Loucy (cell line): Measurements from ENCODE around the gene HMG20B.
"Not testable (repeated sequence)": the region's sequence is repeated elsewhere in the genome, so short reads cannot be mapped to it uniquely, and the experiment has no call there.

ENCODE experiments used
- H2AFZ ChIP-seq: fragments of 200-600 bp; sonication (generic); 2 replicates; pipeline ENCODE4 v1.6.0; 2016; ENCODE audit warnings: antibody characterized with exemption, mild to moderate bottlenecking, low read length, moderate library complexity
- H3F3A ChIP-seq: fragments of 200-600 bp; 2 replicates; pipeline ENCODE4 v1.6.0; 2016; ENCODE audit warnings: antibody characterized with exemption, low read depth, mild to moderate bottlenecking
- H3K27me3 ChIP-seq: fragments of 200-600 bp; sonication (generic); 2 replicates; pipeline ENCODE4 v1.6.1; 2014; ENCODE audit warnings: low read length, mild to moderate bottlenecking; ENCODE audit not compliant: insufficient read depth, poor library complexity, severe bottlenecking
- H3K36me3 ChIP-seq: fragments of 200-600 bp; sonication (generic); 2 replicates; pipeline ENCODE4 v1.6.1; 2016; ENCODE audit warnings: low read length; ENCODE audit not compliant: insufficient read depth
- H3K4me1 ChIP-seq: fragments of 200-600 bp; sonication (generic); 2 replicates; pipeline ENCODE4 v1.5.1; 2014; ENCODE audit warnings: low read length, mild to moderate bottlenecking; ENCODE audit not compliant: insufficient read depth, poor library complexity, severe bottlenecking
- H3K4me2 ChIP-seq: fragments of 200-600 bp; sonication (generic); 2 replicates; pipeline ENCODE4 v1.6.0; 2014; ENCODE audit warnings: antibody characterized with exemption, low read length, low read depth, mild to moderate bottlenecking; ENCODE audit not compliant: poor library complexity, severe bottlenecking
- H3K4me3 ChIP-seq: fragments of 200-600 bp; sonication (generic); 2 replicates; pipeline ENCODE4 v1.5.1; 2014; ENCODE audit warnings: low read length, mild to moderate bottlenecking, mixed read lengths; ENCODE audit not compliant: poor library complexity, severe bottlenecking
- H3K79me2 ChIP-seq: fragments of 200-600 bp; sonication (generic); 2 replicates; pipeline ENCODE4 v1.6.1; 2014; ENCODE audit warnings: low read length; ENCODE audit not compliant: insufficient read depth
- H3K9ac ChIP-seq: fragments of 200-600 bp; sonication (generic); 2 replicates; pipeline ENCODE4 v1.6.0; 2014; ENCODE audit warnings: mild to moderate bottlenecking, low read depth, low read length, moderate library complexity; ENCODE audit not compliant: poor library complexity, severe bottlenecking
- H3K9me2 ChIP-seq: fragments of 200-600 bp; sonication (generic); replicated peaks from 2 replicates; pipeline ENCODE4 v1.6.1; 2016; ENCODE audit warnings: low read depth, low read length, mixed read lengths
- H3K9me3 ChIP-seq: fragments of 200-600 bp; sonication (generic); 2 replicates; pipeline ENCODE4 v1.6.1; 2014; ENCODE audit warnings: mild to moderate bottlenecking, antibody characterized with exemption, low read length, low read depth; ENCODE audit not compliant: insufficient read depth
- H4K20me1 ChIP-seq: fragments of 200-600 bp; sonication (generic); 2 replicates; pipeline ENCODE4 v1.6.0; 2014; ENCODE audit warnings: antibody characterized with exemption, low read length, mild to moderate bottlenecking; ENCODE audit not compliant: insufficient read depth, poor library complexity, severe bottlenecking
- EZH2phosphoT487 ChIP-seq: fragments of 200-600 bp; IDR thresholded peaks from 2 replicates; pipeline ENCODE4 v1.6.1; 2018; ENCODE audit warnings: antibody characterized with exemption, mild to moderate bottlenecking, moderate library complexity, borderline replicate concordance
- TF ChIP-seq, protein P1 (sequence below): fragments of 200-600 bp; sonication (generic); conservative IDR thresholded peaks from 2 replicates; pipeline ENCODE4 v1.5.1; 2014; ENCODE audit warnings: mild to moderate bottlenecking, antibody characterized with exemption, low read length

Gene HMG20B

DNA sequence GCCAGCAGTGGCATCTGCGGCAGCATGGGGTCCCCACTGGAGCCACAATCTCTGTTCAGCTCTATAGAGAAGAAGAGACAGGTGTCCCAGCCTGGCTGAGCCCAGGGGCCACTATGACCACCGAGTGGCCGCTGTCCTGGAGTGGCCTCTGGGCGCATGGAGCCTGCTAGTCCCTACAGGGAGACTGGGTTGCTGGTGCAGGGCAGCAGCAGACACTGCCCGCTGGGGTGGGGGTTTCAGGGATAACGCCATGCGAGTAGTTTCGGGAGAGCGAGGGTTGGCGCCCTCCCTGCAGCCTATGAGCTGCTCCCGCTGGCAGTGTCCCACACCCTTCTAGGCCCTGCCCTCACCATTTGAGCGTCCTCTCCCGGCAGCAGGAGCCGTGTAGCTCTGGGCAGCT lies 44.7 kb upstream of the HMG20B start:
- Histone ChIP-seq H3K4me1 (no peaks in the 10 kb centered on the region), H3K4me3 (no peak overlapping the region), H3F3A (no peaks in the 10 kb centered on the region), H3K4me2 (no peak overlapping the region), H3K27me3 (no peaks in the 10 kb centered on the region), H3K9me2 (no peaks in the 10 kb centered on the region), H3K79me2 (no peaks in the 10 kb centered on the region; the same call in 1 of the 2 replicates), H3K36me3 (peaks cover 70% of the 10 kb centered on the region; the same call in 1 of the 2 replicates), H2AFZ (no peak overlapping the region), H4K20me1 (no peaks in the 10 kb centered on the region), H3K9me3 (no peaks in the 10 kb centered on the region), H3K9ac (no peak overlapping the region)
- TF ChIP-seq EZH2phosphoT487: no peak
- TF ChIP-seq, protein P1, sequence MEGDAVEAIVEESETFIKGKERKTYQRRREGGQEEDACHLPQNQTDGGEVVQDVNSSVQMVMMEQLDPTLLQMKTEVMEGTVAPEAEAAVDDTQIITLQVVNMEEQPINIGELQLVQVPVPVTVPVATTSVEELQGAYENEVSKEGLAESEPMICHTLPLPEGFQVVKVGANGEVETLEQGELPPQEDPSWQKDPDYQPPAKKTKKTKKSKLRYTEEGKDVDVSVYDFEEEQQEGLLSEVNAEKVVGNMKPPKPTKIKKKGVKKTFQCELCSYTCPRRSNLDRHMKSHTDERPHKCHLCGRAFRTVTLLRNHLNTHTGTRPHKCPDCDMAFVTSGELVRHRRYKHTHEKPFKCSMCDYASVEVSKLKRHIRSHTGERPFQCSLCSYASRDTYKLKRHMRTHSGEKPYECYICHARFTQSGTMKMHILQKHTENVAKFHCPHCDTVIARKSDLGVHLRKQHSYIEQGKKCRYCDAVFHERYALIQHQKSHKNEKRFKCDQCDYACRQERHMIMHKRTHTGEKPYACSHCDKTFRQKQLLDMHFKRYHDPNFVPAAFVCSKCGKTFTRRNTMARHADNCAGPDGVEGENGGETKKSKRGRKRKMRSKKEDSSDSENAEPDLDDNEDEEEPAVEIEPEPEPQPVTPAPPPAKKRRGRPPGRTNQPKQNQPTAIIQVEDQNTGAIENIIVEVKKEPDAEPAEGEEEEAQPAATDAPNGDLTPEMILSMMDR: no peak

DNA sequence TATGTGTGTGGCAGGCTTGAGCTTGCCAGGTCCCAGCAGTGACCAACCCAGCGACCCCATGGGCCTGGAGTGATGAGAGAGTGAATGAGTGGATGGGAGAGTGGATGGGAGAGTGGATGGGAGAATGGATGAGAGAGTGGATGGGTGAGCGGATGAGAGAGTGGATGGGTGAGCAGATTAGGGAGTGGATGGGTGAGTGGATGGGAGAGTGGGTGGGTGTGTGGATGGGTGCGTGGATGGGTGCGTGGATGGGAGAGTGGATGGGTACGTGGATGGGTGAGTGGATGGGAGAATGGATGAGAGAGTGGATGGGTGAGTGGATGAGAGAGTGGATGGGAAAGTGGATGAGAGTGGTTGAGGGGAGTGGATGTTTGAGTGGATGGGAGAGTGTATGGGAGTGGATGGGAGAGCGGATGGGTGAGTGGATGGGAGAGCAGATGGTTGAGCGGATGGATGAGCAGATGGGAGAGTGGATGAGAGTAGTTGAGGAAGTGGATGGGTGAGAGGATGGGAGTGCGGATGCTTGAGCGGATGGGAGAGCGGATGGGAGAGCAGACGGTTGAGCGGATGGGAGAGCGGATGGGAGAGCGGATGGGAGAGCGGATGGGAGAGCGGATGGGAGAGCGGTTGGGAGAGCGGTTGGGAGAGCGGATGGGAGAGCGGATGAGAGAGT lies 44.1 kb upstream of the HMG20B start:
- Histone ChIP-seq H3K79me2 (no peaks in the 10 kb centered on the region; the same call in 1 of the 2 replicates), H3K9me2 (no peaks in the 10 kb centered on the region), H3F3A (no peaks in the 10 kb centered on the region), H3K9ac (no peak overlapping the region), H3K27me3 (no peaks in the 10 kb centered on the region), H4K20me1 (no peaks in the 10 kb centered on the region), H3K4me2 (no peak overlapping the region), H3K36me3 (peaks cover 70% of the 10 kb centered on the region; the same call in 1 of the 2 replicates), H3K4me1 (no peaks in the 10 kb centered on the region), H2AFZ (no peak overlapping the region), H3K9me3 (no peaks in the 10 kb centered on the region), H3K4me3 (no peak overlapping the region)
- no peak for TF ChIP-seq EZH2phosphoT487
- TF ChIP-seq, protein P1: no peak

DNA sequence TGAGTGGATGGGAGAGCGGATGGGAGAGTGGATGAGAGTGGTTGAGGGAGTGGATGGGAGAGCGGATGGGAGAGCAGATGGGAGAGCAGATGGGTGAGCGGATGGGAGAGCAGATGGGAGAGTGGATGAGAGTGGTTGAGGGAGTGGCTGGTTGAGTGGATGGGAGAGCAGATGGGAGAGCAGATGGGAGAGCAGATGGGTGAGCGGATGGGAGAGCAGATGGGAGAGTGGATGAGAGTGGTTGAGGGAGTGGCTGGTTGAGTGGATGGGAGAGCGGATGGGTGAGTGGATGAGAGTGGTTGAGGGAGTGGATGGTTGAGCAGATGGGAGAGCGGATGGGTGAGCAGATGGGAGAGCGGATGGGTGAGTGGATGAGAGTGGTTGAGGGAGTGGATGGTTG lies 43.4 kb upstream of the HMG20B start:
- not testable (repeated sequence) for H3K9me2 ChIP-seq, H3K4me3 ChIP-seq, H3K4me1 ChIP-seq, H3K9me3 ChIP-seq, H2AFZ ChIP-seq, H3K27me3 ChIP-seq, H3K79me2 ChIP-seq, H4K20me1 ChIP-seq, H3K9ac ChIP-seq, H3K4me2 ChIP-seq, H3F3A ChIP-seq
- H3K36me3 ChIP-seq: peaks cover 68% of the 10 kb centered on the region; the same call in 1 of the 2 replicates

DNA sequence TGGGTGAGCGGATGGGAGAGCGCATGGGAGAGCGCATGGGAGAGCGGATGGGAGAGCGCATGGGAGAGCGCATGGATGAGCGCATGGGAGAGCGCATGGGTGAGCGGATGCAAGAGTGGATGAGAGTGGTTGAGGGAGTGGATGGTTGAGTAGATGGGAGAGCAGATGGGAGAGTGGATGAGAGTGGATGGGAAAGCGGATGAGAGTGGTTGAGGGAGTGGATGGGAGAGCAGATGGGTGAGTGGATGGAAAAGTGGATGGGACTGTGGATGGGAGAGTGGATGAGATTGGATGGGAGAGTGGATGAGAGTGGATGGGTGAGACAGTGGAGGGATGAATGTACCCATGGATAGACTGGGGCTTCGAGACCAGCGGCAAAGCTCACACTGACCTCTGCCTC lies 42.4 kb upstream of the HMG20B start:
- Histone ChIP-seq H4K20me1 (no peaks in the 10 kb centered on the region), H3K9ac (no peak overlapping the region), H3K4me1 (no peaks in the 10 kb centered on the region), H2AFZ (no peak overlapping the region), H3K9me3 (no peaks in the 10 kb centered on the region), H3K4me3 (no peak overlapping the region), H3K4me2 (no peak overlapping the region), H3K9me2 (no peaks in the 10 kb centered on the region), H3F3A (no peaks in the 10 kb centered on the region), H3K79me2 (no peaks in the 10 kb centered on the region), H3K36me3 (peaks cover 70% of the 10 kb centered on the region; the same call in 1 of the 2 replicates), H3K27me3 (no peaks in the 10 kb centered on the region)
- TF ChIP-seq, protein P1: no peak
- no peak for TF ChIP-seq EZH2phosphoT487
